GM21825 (cell line): ENCODE data around the gene ATP5F1E.
"Not testable (repeated sequence)": the region's sequence is repeated elsewhere in the genome, so short reads cannot be mapped to it uniquely, and the experiment has no call there.

Source experiments
- ATAC-seq: cut with Tn5 transposase; IDR thresholded peaks from one replicate; pipeline ENCODE4 v1.9.1; 2021; ENCODE audit warnings: mild to moderate bottlenecking, moderate library complexity; ENCODE audit not compliant: unreplicated experiment

Gene ATP5F1E

GRCh38 chr20:59022754-59023153 lies 9.4 kb downstream of the ATP5F1E start:
- no peak for ATAC-seq

GRCh38 chr20:59020938-59021551 lies 11.1 kb downstream of the ATP5F1E start:
- no peak for ATAC-seq

- no peak for ATAC-seq
Observed at GRCh38 chr20:59019217-59019616, 12.9 kb downstream of the ATP5F1E start, which contains the start of gene TUBB1. Gene TUBB1, plus strand, starts transcription at chr20:59019429. Its CDS starts 94 bp downstream, at chr20:59019523.

GRCh38 chr20:59018817-59019216 lies 13.3 kb downstream of the ATP5F1E start:
- no peak for ATAC-seq

GRCh38 chr20:59017493-59018231 lies 14.5 kb downstream of the ATP5F1E start:
- ATAC-seq: no peak

GRCh38 chr20:59016795-59017492 lies 15.2 kb downstream of the ATP5F1E start:
- no peak for ATAC-seq

GRCh38 chr20:59015812-59016711 lies 16.1 kb downstream of the ATP5F1E start:
- ATAC-seq: no peak

- no peak for ATAC-seq
Observed at GRCh38 chr20:59015411-59015810, 16.7 kb downstream of the ATP5F1E start.

- no peak for ATAC-seq
Observed at GRCh38 chr20:59014680-59015389, 17.3 kb downstream of the ATP5F1E start.

- no peak for ATAC-seq
Observed at GRCh38 chr20:59013959-59014608, 18.1 kb downstream of the ATP5F1E start.

- no peak for ATAC-seq
Observed at GRCh38 chr20:59013031-59013951, 18.8 kb downstream of the ATP5F1E start.

- not testable (repeated sequence) for ATAC-seq
Observed at GRCh38 chr20:59011874-59012157, 20.3 kb downstream of the ATP5F1E start.

- ATAC-seq: no peak
Observed at GRCh38 chr20:59010995-59011873, 20.9 kb downstream of the ATP5F1E start.

GRCh38 chr20:59010321-59010994 lies 21.7 kb downstream of the ATP5F1E start:
- no peak for ATAC-seq

- no peak for ATAC-seq
Observed at GRCh38 chr20:59008715-59009336, 23.3 kb downstream of the ATP5F1E start.

GRCh38 chr20:59007665-59008511 lies 24.2 kb downstream of the ATP5F1E start:
- peak; percentile 27 for ATAC-seq
